Skeletal muscle tissue (tissue), 4 donors: Measurements from ENCODE around the gene MAP3K20. TPM values are rescaled to one million over a fixed set of nuclear protein-coding genes. Genes with fewer than 3 reads are reported as not detected.

Experiments
- H3K27ac ChIP-seq: one replicate; pipeline ENCODE4 v1.7.0; 2013; ENCODE audit warnings: mild to moderate bottlenecking, low read depth, low read length, inconsistent platforms
- H3K27me3 ChIP-seq, 3 donors: one replicate each; pipeline ENCODE4 v1.7.0; 2013; ENCODE audit warnings: low read length in 3 of 3; ENCODE audit not compliant: control insufficient read depth in 3 of 3, insufficient read depth in 3 of 3
- H3K36me3 ChIP-seq, 3 donors: one replicate each; pipeline ENCODE4 v1.7.0; 2013; ENCODE audit warnings: low read length in 3 of 3; ENCODE audit not compliant: control insufficient read depth in 3 of 3, insufficient read depth in 3 of 3
- H3K4me1 ChIP-seq, 3 donors: one replicate each; pipeline ENCODE4 v1.7.0; 2013; ENCODE audit warnings: low read length in 3 of 3, mild to moderate bottlenecking in 3 of 3; ENCODE audit not compliant: control insufficient read depth in 3 of 3, insufficient read depth in 3 of 3
- H3K4me3 ChIP-seq, 3 donors: one replicate each; pipeline ENCODE4 v1.7.0; 2013; ENCODE audit warnings: low read length in 3 of 3
- H3K9ac ChIP-seq, 3 donors: one replicate each; pipeline ENCODE4 v1.7.0; 2013; ENCODE audit warnings: low read length in 3 of 3, mild to moderate bottlenecking in 3 of 3, moderate library complexity in 2 of 3, low read depth in 1 of 3
- H3K9me3 ChIP-seq, 3 donors: one replicate each; pipeline ENCODE4 v1.7.0; 2013; ENCODE audit warnings: low read length in 3 of 3; ENCODE audit not compliant: control insufficient read depth in 3 of 3
- total RNA-seq: library from RNA; depleted of rRNA; stranded (reverse); fragments of >200 nt; gene quantifications from one replicate; pipeline ENCODE4 v1.2.3, GENCODE V29; 2014
- donor health status: Osteomylitis.

MAP3K20 gene
- total RNA-seq, 1 donor from 2014 or later: 52.7 TPM

- Histone ChIP-seq H3K9ac (no peak overlapping the region), H3K27me3 (no peaks in the 10 kb centered on the region), H3K27ac (no peak overlapping the region), H3K4me3 (no peak overlapping the region), H3K4me1 (peaks cover 0 to 7% (median 5%) of the 10 kb centered on the region in 3 donors), H3K9me3 (no peaks in the 10 kb centered on the region), H3K36me3 (no peaks in the 10 kb centered on the region)
Measured at GRCh38 chr2:173062801-173063200, 12.8 kb upstream of the MAP3K20 start.

GRCh38 chr2:173064151-173064805 lies 11.4 kb upstream of the MAP3K20 start:
- H3K9ac ChIP-seq: no peak overlapping the region
- no peak overlapping the region for H3K4me3 ChIP-seq
- H3K9me3 ChIP-seq: no peaks in the 10 kb centered on the region
- no peaks in the 10 kb centered on the region for H3K36me3 ChIP-seq
- no peaks in the 10 kb centered on the region for H3K27me3 ChIP-seq
- H3K4me1 ChIP-seq: peaks cover 0 to 3% (median 0%) of the 10 kb centered on the region in 3 donors
- no peak overlapping the region for H3K27ac ChIP-seq

- no peaks in the 10 kb centered on the region for H3K9me3 ChIP-seq
- no peaks in the 10 kb centered on the region for H3K4me1 ChIP-seq
- H3K27ac ChIP-seq: no peak overlapping the region
- no peaks in the 10 kb centered on the region for H3K36me3 ChIP-seq
- no peak overlapping the region for H3K4me3 ChIP-seq
- no peaks in the 10 kb centered on the region for H3K27me3 ChIP-seq
- H3K9ac ChIP-seq: no peak overlapping the region
Measured at GRCh38 chr2:173066887-173067676, 8.6 kb upstream of the MAP3K20 start.

GRCh38 chr2:173075056-173075780 lies 428 bp upstream of the MAP3K20 start:
- H3K27me3 ChIP-seq: no peaks in the 10 kb centered on the region
- peak overlapping the region; percentile 99 for H3K27ac ChIP-seq
- H3K9me3 ChIP-seq: no peaks in the 10 kb centered on the region
- H3K36me3 ChIP-seq: no peaks in the 10 kb centered on the region
- peak overlapping the region; percentile 96 to 99 (median 97) for H3K9ac ChIP-seq
- H3K4me3 ChIP-seq: peak overlapping the region; percentile 63 to 92 (median 88)
- peaks cover 30 to 41% (median 36%) of the 10 kb centered on the region in 3 donors for H3K4me1 ChIP-seq

- H3K27ac ChIP-seq: peak overlapping the region; percentile 99
- peaks cover 30 to 46% (median 44%) of the 10 kb centered on the region in 3 donors for H3K4me1 ChIP-seq
- H3K27me3 ChIP-seq: no peaks in the 10 kb centered on the region
- H3K36me3 ChIP-seq: no peaks in the 10 kb centered on the region
- no peaks in the 10 kb centered on the region for H3K9me3 ChIP-seq
- peak overlapping the region; percentile 88 to 96 (median 92) for H3K4me3 ChIP-seq
- peak overlapping the region; percentile 96 to 99 (median 97) for H3K9ac ChIP-seq
Measured at GRCh38 chr2:173076581-173077345, 1.1 kb downstream of the MAP3K20 start.

- Histone ChIP-seq H3K9ac (peak overlapping the region; percentile 96 to 99 (median 97)), H3K4me3 (peak overlapping the region; percentile 88 to 96 (median 92)), H3K9me3 (no peaks in the 10 kb centered on the region), H3K27ac (peak overlapping the region; percentile 99), H3K4me1 (peaks cover 32 to 47% (median 44%) of the 10 kb centered on the region in 3 donors), H3K27me3 (no peaks in the 10 kb centered on the region), H3K36me3 (peaks cover 0 to 5% (median 2%) of the 10 kb centered on the region in 3 donors)
Measured at GRCh38 chr2:173077506-173078177, 2.0 kb downstream of the MAP3K20 start.

- Histone ChIP-seq H3K9me3 (no peaks in the 10 kb centered on the region), H3K27ac (peak overlapping the region; percentile 99), H3K4me1 (peaks cover 26 to 44% (median 33%) of the 10 kb centered on the region in 3 donors), H3K9ac (peak overlapping the region in 1 of 3 donors; percentile 96), H3K36me3 (peaks cover 0 to 5% (median 2%) of the 10 kb centered on the region in 3 donors), H3K4me3 (peak overlapping the region in 2 of 3 donors; percentile 11 to 23), H3K27me3 (no peaks in the 10 kb centered on the region)
Measured at GRCh38 chr2:173079141-173079540, 3.5 kb downstream of the MAP3K20 start.

- no peak overlapping the region for H3K4me3 ChIP-seq
- H3K4me1 ChIP-seq: peaks cover 26 to 41% (median 28%) of the 10 kb centered on the region in 3 donors
- H3K36me3 ChIP-seq: peaks cover 0 to 5% (median 2%) of the 10 kb centered on the region in 3 donors
- H3K9me3 ChIP-seq: no peaks in the 10 kb centered on the region
- peak overlapping the region; percentile 43 for H3K27ac ChIP-seq
- H3K27me3 ChIP-seq: no peaks in the 10 kb centered on the region
- no peak overlapping the region for H3K9ac ChIP-seq
Measured at GRCh38 chr2:173079973-173080860, 4.6 kb downstream of the MAP3K20 start.
